HepG2 (cell line): ENCODE measurements around the gene FXR2. TPM values are rescaled to one million over a fixed set of nuclear protein-coding genes. Genes with fewer than 3 reads are reported as not detected.
A peak's percentile ranks its signal among the peaks of the same experiment; 100 is the strongest.

Experiments used
- AKAP8 ChIP-seq: sonication (generic); formaldehyde crosslinking; IDR thresholded peaks from 2 replicates; pipeline ENCODE4 v1.5.1; 2020; ENCODE audit warnings: mild to moderate bottlenecking, missing genetic modification reagents
- CEBPB ChIP-seq: IDR thresholded peaks from 2 replicates; pipeline ENCODE4 v1.6.1; 2011; ENCODE audit warnings: low read depth, low read length, improper control_type of control experiment, borderline replicate concordance
- ELF1 ChIP-seq: sonication (generic); formaldehyde crosslinking; IDR thresholded peaks from 2 replicates; pipeline ENCODE4 v1.4.0; 2020; ENCODE audit warnings: missing genetic modification reagents
- FOSL2 ChIP-seq: sonication (generic); formaldehyde crosslinking; IDR thresholded peaks from 2 replicates; pipeline ENCODE4 v1.4.0; 2020; ENCODE audit warnings: missing genetic modification reagents
- IRF1 ChIP-seq: sonication (generic); formaldehyde crosslinking; IDR thresholded peaks from 2 replicates; pipeline ENCODE4 v1.4.0; 2020; ENCODE audit warnings: low read depth, mild to moderate bottlenecking, missing genetic modification reagents
- IRF2 ChIP-seq: IDR thresholded peaks from 2 replicates; pipeline ENCODE4 v1.6.1; 2018; ENCODE audit warnings: missing genetic modification reagents, missing compliant biosample characterization
- MTF1 ChIP-seq: sonication (generic); formaldehyde crosslinking; IDR thresholded peaks from 2 replicates; pipeline ENCODE4 v1.5.0; 2020; ENCODE audit warnings: missing genetic modification reagents
- RXRA ChIP-seq: sonication (generic); formaldehyde crosslinking; IDR thresholded peaks from 2 replicates; pipeline ENCODE4 v1.5.1; 2020; ENCODE audit warnings: missing genetic modification reagents
- XRCC5 ChIP-seq: fragments of 200-400 bp; formaldehyde crosslinking; optimal IDR thresholded peaks from 2 replicates; pipeline ENCODE3; 2017; ENCODE audit warnings: mild to moderate bottlenecking, low read length
- ZBTB42 ChIP-seq: sonication (generic); formaldehyde crosslinking; IDR thresholded peaks from 2 replicates; pipeline ENCODE4 v1.5.0; 2020; ENCODE audit warnings: mild to moderate bottlenecking, missing genetic modification reagents
- ZBTB7B ChIP-seq: sonication (generic); formaldehyde crosslinking; IDR thresholded peaks from 2 replicates; pipeline ENCODE4 v1.4.0; 2020; ENCODE audit warnings: missing genetic modification reagents
- ZC3H4 ChIP-seq: sonication (generic); formaldehyde crosslinking; IDR thresholded peaks from 2 replicates; pipeline ENCODE4 v1.4.0; 2020; ENCODE audit warnings: missing genetic modification reagents, borderline replicate concordance
- ZHX2 ChIP-seq, 2 experiments: sonication (generic) in 1 of 2; formaldehyde crosslinking in 1 of 2; IDR thresholded peaks; 2 replicates each; pipeline versions ENCODE4 v1.6.1 to v1.9.0; 2014 to 2022; ENCODE audit warnings: antibody characterized with exemption in 1 of 2, borderline replicate concordance in 1 of 2, inconsistent platforms in 1 of 2, low read depth in 1 of 2, missing genetic modification reagents in 1 of 2
- ZNF563 ChIP-seq: sonication (generic); formaldehyde crosslinking; IDR thresholded peaks from 2 replicates; pipeline ENCODE4 v1.8.0; 2022; ENCODE audit warnings: mild to moderate bottlenecking, moderate library complexity, missing genetic modification reagents
- ZNF619 ChIP-seq: sonication (generic); formaldehyde crosslinking; IDR thresholded peaks from 2 replicates; pipeline ENCODE4 v1.4.0; 2020; ENCODE audit warnings: mild to moderate bottlenecking, missing genetic modification reagents
- ZNF660 ChIP-seq: sonication (generic); formaldehyde crosslinking; IDR thresholded peaks from 2 replicates; pipeline ENCODE4 v1.5.1; 2020; ENCODE audit warnings: mild to moderate bottlenecking, low read depth, missing genetic modification reagents, borderline replicate concordance
- ZNF724P ChIP-seq: sonication (generic); formaldehyde crosslinking; IDR thresholded peaks from 2 replicates; pipeline ENCODE4 v1.8.0; 2022; ENCODE audit warnings: missing genetic modification reagents, borderline replicate concordance
- ZNF784 ChIP-seq: sonication (generic); formaldehyde crosslinking; IDR thresholded peaks from 2 replicates; pipeline ENCODE4 v1.5.1; 2020; ENCODE audit warnings: missing genetic modification reagents, mild to moderate bottlenecking, borderline replicate concordance
- ZNF878 ChIP-seq: sonication (generic); formaldehyde crosslinking; IDR thresholded peaks from 2 replicates; pipeline ENCODE4 v1.8.1; 2023; ENCODE audit warnings: mild to moderate bottlenecking, missing genetic modification reagents, moderate library complexity
- ZSCAN25 ChIP-seq: sonication (generic); formaldehyde crosslinking; IDR thresholded peaks from 2 replicates; pipeline ENCODE4 v1.8.0; 2022; ENCODE audit warnings: mild to moderate bottlenecking, missing genetic modification reagents
- polyA plus RNA-seq, 8 experiments: library from polyadenylated mRNA; depleted of rRNA in 3 of 8; stranded (reverse) in 7 of 8; unstranded in 1 of 8; fragments of >200 nt; fragmentation: Illumina TruSeq in 4 of 8; extraction: Trizol in 4 of 8; gene quantifications; 2 replicates each; pipeline versions ENCODE4 v1.2.1 to v1.2.3, GENCODE V29; 2011 to 2016; ENCODE audit warnings: low read depth in 4 of 8, missing spikeins in 1 of 8, mixed read lengths in 1 of 8; ENCODE audit not compliant: insufficient read depth in 1 of 8
- total RNA-seq, 5 experiments: library from RNA; depleted of rRNA; stranded (reverse); fragments of >200 nt; fragmentation: Illumina TruSeq; extraction: Trizol; gene quantifications; 2 replicates each; pipeline ENCODE4 v1.2.3, GENCODE V29; 2016; ENCODE audit warnings: low read depth in 1 of 5

FXR2 gene
- total and polyA plus RNA-seq, 2 of the 13 experiments (the other 11 are each of a cell fraction or from before 2014, with no cell fraction given), result 20.9 to 24.4 TPM

GRCh38 chr17:7573324-7574080 is 41.2 kb downstream of the FXR2 start (continued):
- TF ChIP-seq ZHX2 (IDR thresholded peaks at IDR 0.05; ENCODE audit: low read depth) (peak; percentile 48; the same call in 1 of the 2 replicates), ZHX2 (CRISPR knock-in tag; IDR thresholded peaks at IDR 0.05; ENCODE audit: borderline replicate concordance) (peak; percentile 76; the same call in 1 of the 2 replicates), RXRA (CRISPR knock-in tag) (peak; percentile 67), ZNF660 (CRISPR knock-in tag) (no peak), FOSL2 (CRISPR knock-in tag) (peak; percentile 39; the same call in 1 of the 2 replicates), ZNF878 (CRISPR knock-in tag) (peak; percentile 23; the same call in 1 of the 2 replicates), ZBTB7B (CRISPR knock-in tag) (peak; percentile 71), ZNF619 (CRISPR knock-in tag) (peak; percentile 42), ZNF784 (no peak), XRCC5 (no peak), ZC3H4 (CRISPR knock-in tag) (peak; percentile 92; the same call in 1 of the 2 replicates), CEBPB (peak; percentile 99), ELF1 (CRISPR knock-in tag) (peak; percentile 61), ZSCAN25 (CRISPR knock-in tag) (0 out of 2 replicates have a peak, but pooled peaks have one; percentile 22), IRF1 (CRISPR knock-in tag) (no peak), ZNF724P (CRISPR knock-in tag) (0 out of 2 replicates have a peak, but pooled peaks have one; percentile 31), ZBTB42 (CRISPR knock-in tag) (no peak), AKAP8 (CRISPR knock-in tag) (peak; percentile 99), ZNF563 (CRISPR knock-in tag) (peak; percentile 69; the same call in 1 of the 2 replicates), IRF2 (CRISPR knock-in tag) (peak; percentile 77), MTF1 (CRISPR knock-in tag) (0 out of 2 replicates have a peak, but pooled peaks have one; percentile 31)
